SK-N-SH (cell line): ENCODE results near the gene IGSF9B. TPM values are rescaled to one million over a fixed set of nuclear protein-coding genes. Genes with fewer than 3 reads are reported as not detected.
A peak's percentile ranks its signal among the peaks of the same experiment; 100 is the strongest.

ENCODE experiments used
- CTCF ChIA-PET: fragments of 300-600, 350-600 bp; formaldehyde crosslinking; extraction: SDS; loops from one replicate; lab custom pipeline; 2021; lab: Yijun Ruan, JAX
- POLR2A ChIA-PET: fragments of 350-600 bp; sonication (Branson Sonifier 250); formaldehyde crosslinking; extraction: SDS; loops from one replicate; lab custom pipeline; 2020; ENCODE audit warnings: antibody characterized with exemption, inconsistent platforms; lab: Yijun Ruan, JAX
- DNase-seq: peaks from one replicate; pipeline ENCODE4 v3.0.0; 2012
- H2AFZ ChIP-seq: fragments of 200-600 bp; sonication (generic); 2 replicates; pipeline ENCODE4 v1.8.1; 2016; ENCODE audit warnings: antibody characterized with exemption, mild to moderate bottlenecking, low read depth
- H3F3A ChIP-seq: fragments of 200-600 bp; sonication (generic); replicated peaks from 2 replicates; pipeline ENCODE3; 2016; ENCODE audit warnings: antibody characterized with exemption, mild to moderate bottlenecking; ENCODE audit not compliant: insufficient read depth
- H3K27ac ChIP-seq, 2 experiments: fragments of 200-500 bp in 1 of 2; fragments of 200-600 bp in 1 of 2; sonication (Bioruptor generic) in 1 of 2; sonication (generic), shearing (Covaris generic) in 1 of 2; 2 replicates each; pipeline versions ENCODE4 v1.5.1 to v1.6.1; 2014 to 2016; ENCODE audit warnings: low read depth in 2 of 2, inconsistent platforms in 1 of 2, low read length in 1 of 2, mild to moderate bottlenecking in 1 of 2, mixed read lengths in 1 of 2
- H3K27me3 ChIP-seq: fragments of 200-600 bp; sonication (generic), shearing (Covaris generic); 2 replicates; pipeline ENCODE4 v1.6.1; 2016; ENCODE audit warnings: mixed run types; ENCODE audit not compliant: insufficient read depth
- H3K36me3 ChIP-seq, 2 experiments: fragments of 200-500 bp in 1 of 2; fragments of 200-600 bp in 1 of 2; sonication (Bioruptor generic) in 1 of 2; sonication (generic) in 1 of 2; replicated peaks in 1 of 2; 2 replicates each; pipeline versions ENCODE3 to v1.5.1; 2014 to 2016; ENCODE audit warnings: low read length in 1 of 2, mild to moderate bottlenecking in 1 of 2; ENCODE audit not compliant: insufficient read depth in 2 of 2, control insufficient read depth in 1 of 2
- H3K4me1 ChIP-seq, 2 experiments: fragments of 200-500 bp in 1 of 2; fragments of 200-600 bp in 1 of 2; sonication (Bioruptor generic) in 1 of 2; sonication (generic), shearing (Covaris generic) in 1 of 2; 2 replicates each; pipeline versions ENCODE4 v1.5.1 to v1.6.1; 2014 to 2016; ENCODE audit warnings: low read depth in 1 of 2, low read length in 1 of 2, mixed run types in 1 of 2; ENCODE audit not compliant: insufficient read depth in 2 of 2, control insufficient read depth in 1 of 2
- H3K4me2 ChIP-seq: fragments of 200-600 bp; sonication (generic), shearing (Covaris generic); 2 replicates; pipeline ENCODE4 v1.6.1; 2017; ENCODE audit warnings: mixed run types
- H3K4me3 ChIP-seq, 2 experiments: fragments of 200-500 bp in 1 of 2; fragments of 200-600 bp in 1 of 2; sonication (Bioruptor generic) in 1 of 2; sonication (generic), shearing (Covaris generic) in 1 of 2; 2 replicates each; pipeline versions ENCODE4 v1.5.1 to v1.8.1; 2014 to 2016; ENCODE audit warnings: low read depth in 2 of 2, inconsistent platforms in 1 of 2, low read length in 1 of 2, mild to moderate bottlenecking in 1 of 2, mixed read lengths in 1 of 2, moderate library complexity in 1 of 2
- H3K79me2 ChIP-seq: fragments of 200-600 bp; sonication (generic); 2 replicates; pipeline ENCODE4 v1.8.1; 2017; ENCODE audit warnings: mild to moderate bottlenecking; ENCODE audit not compliant: insufficient read depth
- H3K9ac ChIP-seq: fragments of 200-600 bp; sonication (generic); 2 replicates; pipeline ENCODE4 v1.6.1; 2017; ENCODE audit warnings: mixed run types
- H3K9me2 ChIP-seq: fragments of 200-600 bp; sonication (generic); 2 replicates; pipeline ENCODE4 v1.6.1; 2017; ENCODE audit warnings: mixed run types
- H3K9me3 ChIP-seq: fragments of 200-600 bp; sonication (generic); 2 replicates; pipeline ENCODE4 v1.6.1; 2017; ENCODE audit warnings: mixed run types, mild to moderate bottlenecking, moderate library complexity
- H4K20me1 ChIP-seq: fragments of 200-600 bp; sonication (generic); 2 replicates; pipeline ENCODE4 v1.6.1; 2017; ENCODE audit warnings: mild to moderate bottlenecking, mixed run types; ENCODE audit not compliant: insufficient read depth
- CHD2 ChIP-seq: fragments of 150-350 bp; IDR thresholded peaks from 2 replicates; pipeline ENCODE4 v1.6.1; 2018; ENCODE audit warnings: low read length; ENCODE audit not compliant: partially characterized antibody
- ELF1 ChIP-seq: IDR thresholded peaks from 2 replicates; pipeline ENCODE4 v1.4.0; 2012
- EP300 ChIP-seq, 2 experiments: IDR thresholded peaks; 2 replicates each; pipeline versions ENCODE4 v1.4.0 to v1.6.1; 2012; ENCODE audit warnings: borderline replicate concordance in 1 of 2, low read depth in 1 of 2, low read length in 1 of 2
- EZH2phosphoT487 ChIP-seq: fragments of 200-600 bp; sonication (generic); IDR thresholded peaks from 2 replicates; pipeline ENCODE4 v1.6.1; 2017; ENCODE audit warnings: low read depth, mixed run types, mild to moderate bottlenecking, antibody characterized with exemption, moderate library complexity, borderline replicate concordance
- FOSL2 ChIP-seq: IDR thresholded peaks from 2 replicates; pipeline ENCODE4 v1.4.0; 2012; ENCODE audit warnings: low read depth, mild to moderate bottlenecking, moderate library complexity, borderline replicate concordance
- FOXM1 ChIP-seq: IDR thresholded peaks from 2 replicates; pipeline ENCODE4 v1.4.0; 2012; ENCODE audit warnings: low read depth, mild to moderate bottlenecking
- IRF3 ChIP-seq: fragments of 150-350 bp; IDR thresholded peaks from 2 replicates; pipeline ENCODE4 v1.6.1; 2016; ENCODE audit warnings: mild to moderate bottlenecking, low read depth, low read length
- JUND ChIP-seq: IDR thresholded peaks from 2 replicates; pipeline ENCODE4 v1.4.0; 2012
- MAX ChIP-seq: IDR thresholded peaks from 2 replicates; pipeline ENCODE4 v1.4.0; 2012; ENCODE audit warnings: low read depth
- MXI1 ChIP-seq: IDR thresholded peaks from 2 replicates; pipeline ENCODE4 v1.6.1; 2012; ENCODE audit warnings: mild to moderate bottlenecking, low read depth, low read length, improper control_type of control experiment
- NRF1 ChIP-seq: IDR thresholded peaks from 2 replicates; pipeline ENCODE4 v1.6.1; 2012; ENCODE audit warnings: low read depth, mild to moderate bottlenecking, low read length
- PBX3 ChIP-seq: IDR thresholded peaks from 2 replicates; pipeline ENCODE4; 2012
- RCOR1 ChIP-seq: fragments of 150-350 bp; IDR thresholded peaks from 2 replicates; pipeline ENCODE4 v1.6.1; 2017; ENCODE audit warnings: antibody characterized with exemption, low read length
- REST ChIP-seq: IDR thresholded peaks from 2 replicates; pipeline ENCODE4 v1.6.1; 2012; ENCODE audit warnings: mild to moderate bottlenecking, low read depth, low read length, moderate library complexity
- RFX5 ChIP-seq: IDR thresholded peaks from 2 replicates; pipeline ENCODE4 v1.6.1; 2012; ENCODE audit warnings: mild to moderate bottlenecking, improper control_type of control experiment, low read length
- RXRA ChIP-seq: IDR thresholded peaks from 2 replicates; pipeline ENCODE4 v1.4.0; 2012; ENCODE audit warnings: low read depth, mild to moderate bottlenecking, borderline replicate concordance
- SMC3 ChIP-seq: IDR thresholded peaks from 2 replicates; pipeline ENCODE4 v1.6.1; 2012; ENCODE audit warnings: low read depth, low read length, improper control_type of control experiment
- TCF12 ChIP-seq: IDR thresholded peaks from 2 replicates; pipeline ENCODE4 v1.4.0; 2012
- USF1 ChIP-seq: IDR thresholded peaks from 2 replicates; pipeline ENCODE4 v1.4.0; 2012; ENCODE audit warnings: low read depth, borderline replicate concordance
- ZBTB33 ChIP-seq: IDR thresholded peaks from 2 replicates; pipeline ENCODE4 v1.4.0; 2012; ENCODE audit warnings: low read depth, borderline replicate concordance
- WGBS: methylation state at CpG from one replicate; pipeline ENCODE4 v1.1.6; 2017; ENCODE audit warnings: low lambda C conversion rate; 5-methylcytosine and 5-hydroxymethylcytosine counted together
- polyA plus RNA-seq, 3 experiments: library from polyadenylated mRNA; depleted of rRNA; stranded (reverse); fragments of >200 nt; gene quantifications; 2 replicates each; pipeline ENCODE4 v1.2.3, GENCODE V29; 2012

IGSF9B gene
- polyA plus RNA-seq, 1 of the 3 experiments (the other 2 are of a cell fraction): 0.41 TPM

GRCh38 chr11:133930053-133930766, 26.6 kb downstream of the IGSF9B start:
- no peaks in the 10 kb centered on the region for H3F3A ChIP-seq
- H3K4me1 ChIP-seq: peaks cover 0 to 53% of the 10 kb centered on the region in 2 experiments; a peak in 1 of 4 replicates
- TF ChIP-seq IRF3 (no peak), EP300 (IDR thresholded peaks at IDR 0.05; ENCODE audit: borderline replicate concordance in 1 of 2, low read depth in 1 of 2, low read length in 1 of 2) (no peak), MAX (no peak), RCOR1 (no peak), ZBTB33 (no peak), CHD2 (no peak), JUND (no peak), EZH2phosphoT487 (no peak), RXRA (no peak), USF1 (no peak), SMC3 (no peak), FOSL2 (no peak), TCF12 (no peak), REST (no peak), ELF1 (no peak), MXI1 (no peak), NRF1 (no peak), PBX3 (no peak), RFX5 (no peak), FOXM1 (no peak)
- no peaks in the 10 kb centered on the region for H3K9me2 ChIP-seq
- H3K9me3 ChIP-seq: no peaks in the 10 kb centered on the region
- no peaks in the 10 kb centered on the region for H3K27me3 ChIP-seq
- H3K79me2 ChIP-seq: no peaks in the 10 kb centered on the region
- no peaks in the 10 kb centered on the region for H3K36me3 ChIP-seq
- 72% methylated on average over 22 of the region's 27 CpGs for WGBS
- CTCF ChIA-PET: interaction anchor here (1.3 kb wide), 1 partner anchor 116 kb away, joined by 6 read pairs; no protein-coding TSS in a partner anchor
- H2AFZ ChIP-seq: no peak overlapping the region
- no peak overlapping the region for H3K9ac ChIP-seq
- H3K4me2 ChIP-seq: no peak overlapping the region
- no peak for DNase-seq
- H3K4me3 ChIP-seq: no peak overlapping the region
- POLR2A ChIA-PET: interaction anchor here (0.6 kb wide), 1 partner anchor 120 kb away, joined by 5 read pairs; no protein-coding TSS in a partner anchor
- peak overlapping the region in 1 of 2 experiments; percentile 89; a peak in 2 of 4 replicates for H3K27ac ChIP-seq
- no peaks in the 10 kb centered on the region for H4K20me1 ChIP-seq
